Tibial nerve (tissue), 4 donors: Measurements from ENCODE around the gene RTL10.

Experiments used
- CTCF ChIP-seq, 5 experiments: fragments of 200-600 bp in 3 of 5; fragments of 450-650 bp in 2 of 5; sonication (generic) in 3 of 5; IDR thresholded peaks; one replicate each; pipeline ENCODE4 v1.5.1; 2016 to 2019; ENCODE audit warnings: antibody characterized with exemption in 5 of 5, mild to moderate bottlenecking in 3 of 5, moderate library complexity in 2 of 5
- EP300 ChIP-seq, 2 donors: sonication (generic); formaldehyde crosslinking; IDR thresholded peaks; one replicate each; pipeline ENCODE4 v1.6.1; 2017; ENCODE audit warnings: antibody characterized with exemption in 2 of 2, mild to moderate bottlenecking in 1 of 2

GRCh38 chr22:19815093-19815822 lies 39.4 kb downstream of the RTL10 start:
- TF ChIP-seq CTCF (IDR thresholded peaks at IDR 0.05) (no peak), EP300 (IDR thresholded peaks at IDR 0.05) (no peak)
